ENCODE results near the gene ENOSF1.
"Not testable (repeated sequence)": the region's sequence is repeated elsewhere in the genome, so short reads cannot be mapped to it uniquely, and the experiment has no call there.

Gene ENOSF1, protein sequence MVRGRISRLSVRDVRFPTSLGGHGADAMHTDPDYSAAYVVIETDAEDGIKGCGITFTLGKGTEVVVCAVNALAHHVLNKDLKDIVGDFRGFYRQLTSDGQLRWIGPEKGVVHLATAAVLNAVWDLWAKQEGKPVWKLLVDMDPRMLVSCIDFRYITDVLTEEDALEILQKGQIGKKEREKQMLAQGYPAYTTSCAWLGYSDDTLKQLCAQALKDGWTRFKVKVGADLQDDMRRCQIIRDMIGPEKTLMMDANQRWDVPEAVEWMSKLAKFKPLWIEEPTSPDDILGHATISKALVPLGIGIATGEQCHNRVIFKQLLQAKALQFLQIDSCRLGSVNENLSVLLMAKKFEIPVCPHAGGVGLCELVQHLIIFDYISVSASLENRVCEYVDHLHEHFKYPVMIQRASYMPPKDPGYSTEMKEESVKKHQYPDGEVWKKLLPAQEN

DNA sequence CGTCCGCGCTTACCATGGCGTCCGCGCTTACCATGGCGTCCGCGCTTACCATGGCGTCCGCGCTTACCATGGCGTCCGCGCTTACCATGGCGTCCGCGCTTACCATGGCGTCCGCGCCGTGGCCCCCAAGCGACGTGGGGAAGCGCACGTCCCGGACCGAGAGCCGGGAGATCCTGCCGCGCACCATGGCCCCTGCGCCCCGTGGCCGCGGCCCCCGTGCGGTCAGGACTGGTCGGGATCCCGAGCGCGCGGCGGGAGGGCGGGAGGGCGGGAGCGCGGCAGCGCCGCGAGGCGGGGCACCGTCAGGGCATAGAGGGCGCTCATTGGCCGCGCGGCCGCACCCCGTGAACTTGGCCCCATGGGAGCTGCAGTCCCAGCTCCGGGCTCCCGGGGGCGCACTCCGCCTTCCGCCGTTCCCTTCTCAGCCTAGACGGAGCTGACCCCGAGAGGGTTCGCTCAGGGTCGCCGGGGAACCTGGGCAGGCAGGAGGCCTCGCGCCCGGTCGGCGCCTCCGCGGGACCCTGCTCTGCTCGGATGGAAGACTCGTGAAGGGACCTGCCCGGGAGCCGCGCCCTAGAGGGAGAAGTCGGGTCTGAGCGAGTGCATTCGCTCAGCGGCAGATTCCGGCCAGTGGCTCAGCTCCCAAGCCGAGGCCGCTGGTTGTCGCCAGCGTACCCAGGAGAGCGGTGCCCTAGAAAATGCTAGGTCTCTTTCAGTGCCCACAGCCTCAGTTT lies at the start of gene ENOSF1:
Gene ENOSF1 (minus strand): TSS at position 230 of the 734 bp plus-strand sequence. CDS start 43 bp downstream, at position 187.
- DNase-seq (ENCODE audit: low spot score) = peak; percentile 93

DNA sequence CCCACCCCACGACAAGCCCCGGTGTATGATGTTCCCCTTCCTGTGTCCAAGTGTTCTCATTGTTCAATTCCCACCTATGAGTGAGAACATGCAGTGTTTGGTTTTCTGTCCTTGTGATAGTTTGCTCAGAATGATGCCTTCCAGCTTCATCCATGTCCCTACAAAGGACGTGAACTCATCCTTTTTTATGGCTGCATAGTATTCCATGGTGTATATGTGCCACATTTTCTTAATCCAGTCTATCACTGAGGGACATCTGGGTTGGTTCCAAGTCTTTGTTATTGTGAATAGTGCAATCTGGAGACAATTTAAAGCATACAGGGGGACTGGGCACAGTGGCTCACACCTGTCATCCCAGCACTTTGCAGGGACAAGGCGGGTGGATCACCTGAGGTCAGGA lies 47.4 kb upstream of the ENOSF1 start:
- not testable (repeated sequence) for DNase-seq (ENCODE audit: low spot score)

DNA sequence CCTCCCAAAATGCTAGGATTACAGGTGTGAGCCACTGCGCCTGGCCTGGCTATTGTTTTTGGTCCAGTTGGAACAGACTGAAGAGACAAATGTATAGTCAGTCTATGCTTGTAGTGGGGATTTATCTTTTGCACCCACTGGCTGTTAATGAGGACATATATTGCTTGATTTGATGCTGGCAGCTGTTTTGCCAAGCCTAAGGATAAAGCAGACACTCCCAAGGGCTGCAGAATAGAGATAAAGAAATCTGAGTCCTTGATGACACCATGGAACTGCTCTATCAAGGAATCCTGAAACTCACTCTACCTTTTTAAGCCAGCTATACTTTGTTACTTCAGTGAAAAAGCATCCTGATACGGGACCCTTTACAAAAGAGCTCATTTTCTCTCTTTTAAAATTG lies 43.1 kb upstream of the ENOSF1 start:
- DNase-seq (ENCODE audit: low spot score) = no peak

DNA sequence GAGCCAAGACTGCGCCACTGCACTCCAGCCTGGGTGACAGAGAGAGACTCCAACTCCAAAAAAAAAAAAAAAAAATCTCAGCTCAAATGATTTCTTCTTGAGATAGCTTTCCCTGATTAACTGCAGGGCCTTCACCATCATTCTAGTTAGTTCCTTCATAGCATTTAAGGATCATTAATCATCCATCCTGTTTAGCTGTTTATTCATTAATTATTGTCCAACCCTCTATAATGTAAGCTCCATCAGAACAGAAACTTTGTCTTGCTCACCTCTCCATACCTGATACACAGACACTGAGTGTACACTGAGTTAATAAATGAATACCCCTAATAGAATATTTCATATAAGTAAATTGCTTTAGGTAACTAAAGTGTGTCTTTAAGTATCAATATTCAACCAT lies 42.2 kb upstream of the ENOSF1 start:
- DNase-seq (ENCODE audit: low spot score) = no peak

GRCh38 chr18:750456-750855 lies 38.0 kb upstream of the ENOSF1 start:
- no peak for DNase-seq (ENCODE audit: low spot score)

DNA sequence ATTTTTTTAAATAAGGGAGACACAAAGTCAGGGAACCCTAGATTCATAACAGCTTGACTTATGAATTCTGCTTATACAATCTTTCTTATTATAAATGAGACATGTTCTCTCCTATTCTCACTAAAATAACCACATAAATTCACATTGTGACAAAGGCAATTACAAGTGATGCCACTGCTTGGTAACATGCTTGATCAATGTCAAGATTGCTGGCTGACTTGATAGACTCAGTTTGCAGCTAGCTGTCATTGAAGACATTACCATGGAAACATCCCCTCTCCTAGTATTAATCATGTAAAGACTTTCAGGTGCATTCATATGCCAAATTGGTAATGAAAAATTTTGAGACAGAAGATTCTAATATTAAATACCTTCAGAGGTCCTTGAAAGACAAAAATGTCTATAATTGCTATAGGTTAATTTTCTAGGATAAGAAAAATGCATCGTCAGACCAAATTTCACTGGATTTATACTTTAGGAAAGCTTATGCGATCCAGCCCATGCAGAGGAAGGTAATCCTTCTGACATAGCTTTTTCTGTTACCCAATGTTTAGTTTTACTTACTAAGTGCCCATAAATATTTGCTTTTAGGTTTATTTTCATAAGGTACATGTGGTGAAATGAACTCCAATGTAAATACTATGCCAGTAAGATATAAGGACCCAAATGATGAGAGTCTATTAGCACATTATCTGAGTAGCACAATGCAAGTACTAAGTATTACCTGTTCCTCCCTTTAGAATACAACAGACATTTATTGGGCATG lies 32.6 kb upstream of the ENOSF1 start:
- no peak for DNase-seq (ENCODE audit: low spot score)

DNA sequence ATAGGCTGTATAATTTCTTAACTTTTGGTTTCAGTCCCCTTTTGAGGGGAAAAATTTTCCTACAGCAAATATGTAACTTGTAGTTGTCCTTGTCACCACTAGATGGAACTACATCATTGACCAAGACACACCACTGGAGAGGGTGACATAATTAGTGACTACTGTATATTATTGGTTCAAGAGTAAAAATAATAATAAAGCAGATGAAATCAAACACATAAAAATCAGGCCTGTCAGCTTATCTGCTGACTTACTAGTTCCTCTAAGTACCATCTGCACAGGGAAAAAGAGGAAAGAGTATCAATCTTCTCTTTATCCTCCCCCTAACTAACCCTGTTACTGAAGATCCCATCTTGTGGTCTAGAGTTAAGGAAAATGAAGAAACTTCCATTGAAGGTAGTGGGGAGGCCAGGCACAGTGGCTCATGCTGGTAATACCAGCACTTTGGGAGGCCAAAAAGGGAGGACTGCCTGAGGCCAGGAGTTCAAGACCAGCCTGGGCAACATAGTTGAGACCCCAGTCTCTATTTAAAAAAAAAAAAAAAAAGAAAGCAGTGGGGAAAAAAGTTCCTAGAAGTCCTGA lies 29.6 kb upstream of the ENOSF1 start:
- DNase-seq (ENCODE audit: low spot score) = no peak

DNA sequence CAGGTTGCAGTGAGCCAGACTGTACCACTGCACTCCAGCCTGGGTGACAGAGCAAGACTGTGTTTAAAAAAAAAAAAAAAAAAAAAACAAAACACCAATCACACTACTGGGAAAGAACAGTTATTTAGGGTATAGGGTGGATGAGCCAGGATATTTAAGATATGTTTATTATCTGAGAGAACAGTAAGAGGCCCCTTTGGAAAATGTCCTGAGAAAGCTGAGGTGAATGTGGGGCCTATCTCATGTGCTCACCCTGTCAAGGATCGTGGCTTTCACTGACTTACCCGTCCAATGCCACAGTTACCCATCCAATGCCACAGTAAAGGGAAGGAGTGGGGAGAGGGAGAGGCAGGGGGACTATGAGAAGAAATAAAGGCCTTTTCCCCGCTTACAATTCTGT lies 19.9 kb upstream of the ENOSF1 start:
- no peak for DNase-seq (ENCODE audit: low spot score)

- DNase-seq (ENCODE audit: low spot score) = no peak
Observed at GRCh38 chr18:731185-731584, 18.8 kb upstream of the ENOSF1 start.

DNA sequence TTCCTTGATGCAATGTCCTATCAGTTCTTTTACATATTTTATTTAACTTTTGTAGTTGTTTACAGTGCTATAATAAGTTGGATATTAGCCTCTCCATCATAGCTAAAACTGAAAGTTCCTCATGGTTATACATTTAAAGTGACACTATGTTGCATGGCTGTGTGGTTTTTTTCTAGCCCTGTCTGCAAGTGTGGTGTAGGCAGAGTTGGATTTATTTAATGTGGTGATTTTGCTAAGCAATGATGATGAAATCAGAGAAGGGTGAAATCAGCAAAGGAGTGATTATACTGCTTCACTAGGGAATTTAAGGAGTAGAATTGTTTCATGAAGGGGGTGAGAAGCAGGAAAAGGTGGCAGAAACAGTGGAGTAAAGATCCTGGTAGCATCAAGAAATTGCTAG lies 18.3 kb upstream of the ENOSF1 start:
- no peak for DNase-seq (ENCODE audit: low spot score)

DNA sequence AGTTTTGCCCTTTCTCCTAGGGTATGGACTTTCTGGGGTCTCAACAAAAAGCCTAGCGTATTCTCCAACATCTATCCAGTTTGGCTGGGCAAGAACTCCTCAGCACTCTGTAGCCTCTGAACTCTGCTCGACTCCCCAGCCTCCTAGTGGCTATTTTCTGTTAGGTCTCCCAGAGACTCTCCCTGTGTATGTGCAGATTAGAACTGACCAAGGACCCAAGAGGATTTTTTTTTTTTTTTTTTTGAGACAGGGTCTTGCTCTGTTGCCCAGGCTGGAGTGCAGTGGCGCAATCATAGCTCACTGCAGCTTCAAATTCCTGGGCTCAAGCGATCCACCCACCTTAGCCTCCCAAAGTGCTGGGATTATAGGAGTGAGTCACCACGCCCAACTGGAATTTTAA lies 17.7 kb upstream of the ENOSF1 start:
- DNase-seq (ENCODE audit: low spot score) = not testable (repeated sequence)

DNA sequence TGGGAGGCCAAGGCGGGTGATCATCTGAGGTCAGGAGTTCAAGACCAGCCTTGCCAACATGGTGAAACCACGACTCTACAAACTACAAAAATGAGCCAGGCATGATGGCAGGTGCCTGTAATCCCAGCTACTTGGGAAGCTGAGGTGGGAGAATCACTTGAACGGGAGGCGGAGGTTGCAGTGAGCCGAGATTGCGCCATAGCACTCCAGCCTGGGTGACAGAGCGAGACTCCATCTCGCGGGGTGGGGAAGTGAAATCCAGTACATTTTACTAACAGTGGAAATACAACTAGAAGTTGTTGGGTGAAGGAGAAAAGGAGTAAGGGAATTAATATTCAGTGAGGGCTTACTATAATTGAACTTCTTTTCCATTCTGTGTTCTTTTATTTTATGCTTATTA lies 13.2 kb upstream of the ENOSF1 start:
- no peak for DNase-seq (ENCODE audit: low spot score)

DNA sequence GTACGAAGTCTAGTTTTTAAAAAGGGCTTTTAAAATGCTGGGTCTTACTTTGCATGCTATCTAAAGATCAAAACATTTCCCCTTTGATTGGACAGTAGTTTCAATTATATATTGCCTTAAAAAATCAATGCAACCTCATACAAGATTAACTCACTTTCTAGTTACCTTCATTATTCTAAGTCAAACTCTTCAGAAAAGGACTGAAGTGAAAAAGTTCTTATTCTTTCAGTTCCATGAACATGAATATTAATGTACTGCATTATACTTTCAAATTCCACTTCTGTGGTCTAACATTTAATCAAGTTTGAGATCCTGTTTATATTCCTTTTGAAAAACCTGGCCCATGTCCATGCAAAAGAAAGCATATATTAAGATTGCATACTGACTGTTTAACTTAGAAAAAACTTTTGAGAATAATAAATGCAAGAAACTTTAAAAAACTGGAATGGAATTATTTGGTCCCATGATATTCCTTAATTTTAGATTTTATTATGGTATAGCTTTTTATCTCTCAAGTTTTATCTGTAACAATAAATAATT lies 11.2 kb upstream of the ENOSF1 start:
- DNase-seq (ENCODE audit: low spot score) = no peak

DNA sequence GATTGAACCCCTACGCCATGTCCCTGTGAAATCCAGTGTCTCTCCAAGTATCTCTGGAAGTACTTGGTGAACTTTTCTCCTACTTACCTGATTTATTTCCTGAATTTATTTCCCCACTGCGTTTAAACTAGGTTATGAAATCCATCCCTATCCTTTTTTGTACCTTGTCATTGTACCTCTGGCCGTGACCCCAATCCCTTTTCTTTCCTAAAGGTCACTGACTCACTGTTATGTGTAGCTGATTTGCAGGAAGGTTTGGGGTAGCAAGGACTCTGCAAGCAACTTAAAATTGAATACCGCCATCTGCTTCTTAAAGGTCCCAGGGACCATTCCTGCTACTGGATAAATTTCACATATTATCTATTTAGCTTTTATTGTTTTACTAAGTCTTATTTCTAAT lies 4.6 kb upstream of the ENOSF1 start:
- no peak for DNase-seq (ENCODE audit: low spot score)

- no peak for DNase-seq (ENCODE audit: low spot score)
Observed at GRCh38 chr18:715626-716025, 3.2 kb upstream of the ENOSF1 start.

DNA sequence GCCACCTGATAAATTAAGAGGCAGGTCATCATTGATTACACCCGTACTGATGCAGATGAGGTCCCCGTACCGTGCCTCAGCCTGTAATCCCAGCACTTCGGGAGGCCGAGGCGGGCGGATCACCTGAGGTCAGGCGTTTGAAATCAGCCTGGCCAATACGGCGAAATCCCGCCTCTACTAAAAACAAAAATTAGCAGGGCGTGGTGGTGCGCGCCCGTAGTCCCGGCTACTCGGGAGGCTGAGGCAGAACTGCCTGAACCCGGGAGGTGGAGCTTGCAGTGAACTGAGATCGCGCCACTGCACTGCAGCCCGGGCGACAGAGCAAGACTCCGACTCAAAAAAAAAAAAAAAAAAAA lies 683 bp upstream of the ENOSF1 start:
- DNase-seq (ENCODE audit: low spot score) = no peak

- DNase-seq (ENCODE audit: low spot score) = peak; percentile 56
Observed at GRCh38 chr18:711657-712400, 601 bp downstream of the ENOSF1 start.

GRCh38 chr18:711310-711656 lies 1.1 kb downstream of the ENOSF1 start:
- DNase-seq (ENCODE audit: low spot score) = no peak

- no peak for DNase-seq (ENCODE audit: low spot score)
Observed at GRCh38 chr18:710418-711300, 1.8 kb downstream of the ENOSF1 start.

- no peak for DNase-seq (ENCODE audit: low spot score)
Observed at GRCh38 chr18:709771-710170, 2.7 kb downstream of the ENOSF1 start.
